AG09319 (cell line): ENCODE results near the gene MRPL36.

ENCODE experiments used
- DNase-seq: peaks from one replicate; pipeline ENCODE4 v3.0.0-alpha.2; 2010; ENCODE audit warnings: low read depth; ENCODE audit errors: extremely low read depth
- TF ChIP-seq, protein P1 (sequence below): IDR thresholded peaks from 2 replicates; pipeline ENCODE4 v1.5.1; 2011; ENCODE audit warnings: low read depth, mild to moderate bottlenecking, inconsistent platforms, low read length, moderate library complexity

The MRPL36 gene

DNA sequence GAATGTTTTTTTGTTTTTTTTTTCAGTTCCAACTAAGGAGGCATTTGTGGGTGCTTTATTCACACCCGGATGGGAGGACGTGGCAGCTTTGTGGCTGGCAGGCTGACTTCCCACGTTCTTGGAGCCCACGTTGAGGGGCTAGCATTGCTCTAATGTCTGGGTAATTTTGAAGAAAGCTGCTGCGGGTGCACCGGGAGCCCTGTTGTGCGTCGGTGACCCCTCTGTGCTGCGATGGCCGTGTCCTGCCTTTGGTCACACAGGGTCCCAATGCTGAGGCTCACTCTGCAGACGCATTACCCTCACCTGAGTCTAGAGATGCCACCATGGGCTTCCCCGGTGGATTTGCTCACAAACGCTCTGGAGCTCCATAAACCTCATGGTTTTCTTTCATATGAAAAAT lies 35.8 kb upstream of the MRPL36 start:
- DNase-seq = no peak
- TF ChIP-seq, protein P1, sequence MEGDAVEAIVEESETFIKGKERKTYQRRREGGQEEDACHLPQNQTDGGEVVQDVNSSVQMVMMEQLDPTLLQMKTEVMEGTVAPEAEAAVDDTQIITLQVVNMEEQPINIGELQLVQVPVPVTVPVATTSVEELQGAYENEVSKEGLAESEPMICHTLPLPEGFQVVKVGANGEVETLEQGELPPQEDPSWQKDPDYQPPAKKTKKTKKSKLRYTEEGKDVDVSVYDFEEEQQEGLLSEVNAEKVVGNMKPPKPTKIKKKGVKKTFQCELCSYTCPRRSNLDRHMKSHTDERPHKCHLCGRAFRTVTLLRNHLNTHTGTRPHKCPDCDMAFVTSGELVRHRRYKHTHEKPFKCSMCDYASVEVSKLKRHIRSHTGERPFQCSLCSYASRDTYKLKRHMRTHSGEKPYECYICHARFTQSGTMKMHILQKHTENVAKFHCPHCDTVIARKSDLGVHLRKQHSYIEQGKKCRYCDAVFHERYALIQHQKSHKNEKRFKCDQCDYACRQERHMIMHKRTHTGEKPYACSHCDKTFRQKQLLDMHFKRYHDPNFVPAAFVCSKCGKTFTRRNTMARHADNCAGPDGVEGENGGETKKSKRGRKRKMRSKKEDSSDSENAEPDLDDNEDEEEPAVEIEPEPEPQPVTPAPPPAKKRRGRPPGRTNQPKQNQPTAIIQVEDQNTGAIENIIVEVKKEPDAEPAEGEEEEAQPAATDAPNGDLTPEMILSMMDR = no peak

DNA sequence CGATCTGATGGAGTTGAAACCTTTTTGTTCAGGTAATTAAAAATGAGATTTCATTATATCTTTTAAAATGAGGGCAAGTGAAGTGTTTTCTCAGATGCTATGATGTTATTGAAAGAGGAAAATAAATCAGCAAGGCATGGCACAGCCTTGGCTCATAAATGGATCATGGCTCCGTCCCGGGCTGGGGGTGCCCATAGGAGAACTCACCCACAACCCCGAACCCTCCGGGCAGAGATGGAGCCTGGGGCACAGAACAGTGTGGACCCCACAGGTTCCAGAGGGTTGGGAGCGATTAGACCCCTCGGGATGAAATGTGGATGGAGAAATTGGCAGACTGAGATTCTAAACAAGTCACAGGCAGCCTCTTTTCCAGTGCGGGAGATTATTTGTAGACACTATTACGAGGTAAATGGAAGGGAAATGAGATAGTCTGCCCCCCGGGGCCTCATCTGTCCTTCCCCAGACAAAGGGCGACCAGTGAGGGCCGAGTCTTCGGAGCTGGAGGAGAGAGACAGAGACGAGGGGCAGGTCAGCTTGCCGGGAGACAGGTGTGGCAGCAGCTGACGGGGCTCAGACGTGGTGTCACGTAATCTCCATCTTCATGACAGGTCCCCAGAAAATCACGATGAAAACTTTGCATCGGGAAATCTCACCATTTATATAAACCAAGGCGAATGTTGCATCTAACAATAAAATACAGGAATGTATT lies 35.2 kb upstream of the MRPL36 start:
- TF ChIP-seq, protein P1 = no peak
- no peak for DNase-seq

DNA sequence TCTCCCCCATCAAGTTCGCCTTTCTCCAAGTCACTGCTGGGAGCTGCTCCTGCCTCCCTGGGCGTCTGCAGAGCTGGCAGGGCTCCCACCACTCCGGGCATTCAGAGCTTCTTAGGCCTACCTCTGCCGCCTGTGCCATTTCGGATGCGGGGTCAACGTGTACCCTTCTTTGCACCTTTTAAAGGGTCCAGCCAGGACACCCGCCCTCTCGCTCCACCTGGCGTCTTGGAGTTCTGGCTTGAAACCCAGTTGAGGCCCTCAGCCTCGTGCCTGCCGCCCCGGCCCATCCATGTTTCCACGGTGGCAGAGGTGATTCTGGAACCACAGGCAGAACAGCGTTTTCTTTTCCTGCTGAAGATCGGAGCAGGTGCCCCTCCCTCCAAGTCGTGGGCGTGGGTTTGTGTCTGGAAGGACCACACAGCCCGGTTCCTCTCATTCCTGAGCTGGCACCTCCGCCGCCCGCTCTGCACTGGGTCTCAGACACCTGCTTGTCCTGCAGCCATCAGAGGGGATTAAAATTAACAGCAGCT lies 34.5 kb upstream of the MRPL36 start:
- DNase-seq = no peak
- TF ChIP-seq, protein P1 = no peak

DNA sequence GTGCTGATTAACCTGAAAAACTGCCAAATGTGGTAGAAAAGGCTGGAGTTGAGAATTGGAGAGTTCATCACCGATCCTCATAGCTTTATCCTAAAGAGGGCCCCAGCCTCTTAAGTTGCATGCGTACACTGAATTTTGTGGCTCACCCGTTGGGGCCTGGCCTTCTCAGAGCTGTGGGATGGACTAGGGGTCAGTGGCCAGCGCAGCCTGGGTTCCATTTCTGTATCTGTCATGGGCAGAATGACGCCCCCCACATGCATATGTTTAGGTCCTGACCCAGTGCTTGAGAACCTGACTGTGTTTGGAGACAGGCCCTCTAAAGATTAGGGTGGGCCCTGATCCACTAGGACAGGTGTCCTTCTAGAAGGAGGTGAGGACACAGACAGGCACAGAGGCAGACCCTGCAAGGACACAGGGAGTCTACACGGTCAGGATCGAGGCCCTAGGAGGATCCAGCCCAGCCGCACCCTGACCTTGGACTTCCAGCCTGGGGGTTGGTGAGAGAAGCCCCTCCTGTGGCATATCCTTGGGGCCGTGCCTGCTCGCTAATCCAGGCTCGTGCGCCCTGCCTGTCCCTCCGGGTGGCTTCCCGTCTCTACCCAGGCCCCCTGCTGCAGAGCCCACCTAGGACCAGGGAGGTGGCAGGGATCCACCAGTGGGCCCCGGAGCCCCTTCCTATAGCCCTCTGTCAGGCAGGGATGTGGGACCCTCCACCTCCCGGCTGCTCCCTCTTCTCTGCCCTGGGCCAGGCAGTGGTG lies 33.8 kb upstream of the MRPL36 start:
- TF ChIP-seq, protein P1 = no peak
- no peak for DNase-seq

DNA sequence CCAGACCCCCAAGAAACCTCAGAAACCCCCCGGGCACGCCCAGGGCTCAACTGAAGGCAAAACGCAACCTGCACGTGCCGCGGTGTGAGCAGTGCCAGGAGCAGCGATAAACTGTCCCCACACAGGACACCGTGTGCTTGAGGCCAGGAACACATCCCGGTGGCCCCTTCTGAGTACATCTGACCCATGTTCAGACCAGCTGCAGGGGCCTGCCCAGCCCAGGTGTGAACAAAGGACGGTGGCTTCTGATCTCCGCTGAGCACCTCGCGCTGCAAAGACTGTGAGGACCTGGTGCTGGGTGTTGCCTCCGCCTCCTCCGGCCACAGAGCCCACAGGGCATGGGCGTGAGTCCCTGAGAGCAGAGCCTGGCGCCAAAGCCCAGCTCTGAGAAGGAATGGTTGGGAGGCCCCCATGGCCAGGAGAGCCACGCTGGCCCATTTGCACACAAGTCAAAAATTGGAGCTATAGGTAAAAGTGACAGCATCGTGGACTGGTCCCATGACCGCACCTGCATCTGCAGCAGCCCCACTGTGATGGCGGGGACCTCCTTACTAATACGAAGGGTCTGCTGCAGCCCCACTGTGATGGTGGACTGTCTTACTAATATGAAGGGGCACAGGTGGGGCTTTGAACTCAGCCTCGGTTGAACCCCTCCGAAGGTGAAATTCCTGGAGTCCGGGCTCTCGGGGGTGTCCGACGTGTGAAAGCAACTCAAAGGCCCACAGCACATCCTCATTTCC lies 33.0 kb upstream of the MRPL36 start:
- DNase-seq = no peak

DNA sequence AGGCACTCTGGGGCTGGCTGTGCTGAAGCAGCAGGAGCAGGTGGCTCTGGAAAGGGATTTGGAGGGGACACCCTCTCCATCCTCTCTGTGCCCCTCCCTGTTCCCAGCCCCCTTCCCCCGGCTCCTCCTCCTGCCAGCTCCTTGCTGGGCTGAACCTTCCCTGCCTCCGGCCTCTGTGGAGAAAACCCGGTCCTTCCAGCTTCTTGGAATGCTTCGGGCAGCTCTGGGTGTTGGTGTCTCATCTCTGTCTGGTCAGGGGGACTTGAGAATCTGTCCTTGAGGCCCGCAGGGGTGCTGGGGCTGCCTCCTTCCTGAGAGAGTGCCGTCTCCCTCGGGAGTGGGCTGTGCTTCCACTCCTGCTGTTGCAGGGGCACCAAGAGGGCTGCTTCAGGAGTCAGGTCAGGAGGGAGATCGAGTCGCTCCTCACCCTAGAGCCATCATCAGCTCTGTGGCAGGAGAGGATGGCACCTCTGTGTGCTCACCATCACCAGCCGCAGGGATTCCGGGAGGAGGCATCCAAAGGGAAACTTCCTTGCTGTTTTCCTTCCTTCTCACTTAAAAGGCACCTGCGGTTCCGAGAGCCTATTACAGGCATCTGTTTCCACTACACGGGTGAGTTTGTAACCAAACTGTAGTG lies 32.2 kb upstream of the MRPL36 start:
- TF ChIP-seq, protein P1 = no peak
- no peak for DNase-seq

More for the DNA sequence above, 33.0 kb upstream of the MRPL36 start:
- TF ChIP-seq, protein P1 = no peak
